SK-N-SH (cell line): ENCODE results near the gene ZNF667. TPM values are rescaled to one million over a fixed set of nuclear protein-coding genes. Genes with fewer than 3 reads are reported as not detected.

Experiments
- CTCF ChIA-PET: fragments of 300-600, 350-600 bp; formaldehyde crosslinking; extraction: SDS; loops from one replicate; lab custom pipeline; 2021; lab: Yijun Ruan, JAX
- POLR2A ChIA-PET: fragments of 350-600 bp; sonication (Branson Sonifier 250); formaldehyde crosslinking; extraction: SDS; loops from one replicate; lab custom pipeline; 2020; ENCODE audit warnings: antibody characterized with exemption, inconsistent platforms; lab: Yijun Ruan, JAX
- DNase-seq: peaks from one replicate; pipeline ENCODE4 v3.0.0; 2012
- H2AFZ ChIP-seq: fragments of 200-600 bp; sonication (generic); 2 replicates; pipeline ENCODE4 v1.8.1; 2016; ENCODE audit warnings: antibody characterized with exemption, mild to moderate bottlenecking, low read depth
- H3F3A ChIP-seq: fragments of 200-600 bp; sonication (generic); replicated peaks from 2 replicates; pipeline ENCODE3; 2016; ENCODE audit warnings: antibody characterized with exemption, mild to moderate bottlenecking; ENCODE audit not compliant: insufficient read depth
- H3K27ac ChIP-seq, 2 experiments: fragments of 200-500 bp in 1 of 2; fragments of 200-600 bp in 1 of 2; sonication (Bioruptor generic) in 1 of 2; sonication (generic), shearing (Covaris generic) in 1 of 2; 2 replicates each; pipeline versions ENCODE4 v1.5.1 to v1.6.1; 2014 to 2016; ENCODE audit warnings: low read depth in 2 of 2, inconsistent platforms in 1 of 2, low read length in 1 of 2, mild to moderate bottlenecking in 1 of 2, mixed read lengths in 1 of 2
- H3K27me3 ChIP-seq: fragments of 200-600 bp; sonication (generic), shearing (Covaris generic); 2 replicates; pipeline ENCODE4 v1.6.1; 2016; ENCODE audit warnings: mixed run types; ENCODE audit not compliant: insufficient read depth
- H3K36me3 ChIP-seq, 2 experiments: fragments of 200-500 bp in 1 of 2; fragments of 200-600 bp in 1 of 2; sonication (Bioruptor generic) in 1 of 2; sonication (generic) in 1 of 2; replicated peaks in 1 of 2; 2 replicates each; pipeline versions ENCODE3 to v1.5.1; 2014 to 2016; ENCODE audit warnings: low read length in 1 of 2, mild to moderate bottlenecking in 1 of 2; ENCODE audit not compliant: insufficient read depth in 2 of 2, control insufficient read depth in 1 of 2
- H3K4me1 ChIP-seq, 2 experiments: fragments of 200-500 bp in 1 of 2; fragments of 200-600 bp in 1 of 2; sonication (Bioruptor generic) in 1 of 2; sonication (generic), shearing (Covaris generic) in 1 of 2; 2 replicates each; pipeline versions ENCODE4 v1.5.1 to v1.6.1; 2014 to 2016; ENCODE audit warnings: low read depth in 1 of 2, low read length in 1 of 2, mixed run types in 1 of 2; ENCODE audit not compliant: insufficient read depth in 2 of 2, control insufficient read depth in 1 of 2
- H3K4me2 ChIP-seq: fragments of 200-600 bp; sonication (generic), shearing (Covaris generic); 2 replicates; pipeline ENCODE4 v1.6.1; 2017; ENCODE audit warnings: mixed run types
- H3K4me3 ChIP-seq, 2 experiments: fragments of 200-500 bp in 1 of 2; fragments of 200-600 bp in 1 of 2; sonication (Bioruptor generic) in 1 of 2; sonication (generic), shearing (Covaris generic) in 1 of 2; 2 replicates each; pipeline versions ENCODE4 v1.5.1 to v1.8.1; 2014 to 2016; ENCODE audit warnings: low read depth in 2 of 2, inconsistent platforms in 1 of 2, low read length in 1 of 2, mild to moderate bottlenecking in 1 of 2, mixed read lengths in 1 of 2, moderate library complexity in 1 of 2
- H3K79me2 ChIP-seq: fragments of 200-600 bp; sonication (generic); 2 replicates; pipeline ENCODE4 v1.8.1; 2017; ENCODE audit warnings: mild to moderate bottlenecking; ENCODE audit not compliant: insufficient read depth
- H3K9ac ChIP-seq: fragments of 200-600 bp; sonication (generic); 2 replicates; pipeline ENCODE4 v1.6.1; 2017; ENCODE audit warnings: mixed run types
- H3K9me2 ChIP-seq: fragments of 200-600 bp; sonication (generic); 2 replicates; pipeline ENCODE4 v1.6.1; 2017; ENCODE audit warnings: mixed run types
- H3K9me3 ChIP-seq: fragments of 200-600 bp; sonication (generic); 2 replicates; pipeline ENCODE4 v1.6.1; 2017; ENCODE audit warnings: mixed run types, mild to moderate bottlenecking, moderate library complexity
- H4K20me1 ChIP-seq: fragments of 200-600 bp; sonication (generic); 2 replicates; pipeline ENCODE4 v1.6.1; 2017; ENCODE audit warnings: mild to moderate bottlenecking, mixed run types; ENCODE audit not compliant: insufficient read depth
- CHD2 ChIP-seq: fragments of 150-350 bp; IDR thresholded peaks from 2 replicates; pipeline ENCODE4 v1.6.1; 2018; ENCODE audit warnings: low read length; ENCODE audit not compliant: partially characterized antibody
- ELF1 ChIP-seq: IDR thresholded peaks from 2 replicates; pipeline ENCODE4 v1.4.0; 2012
- EP300 ChIP-seq, 2 experiments: IDR thresholded peaks; 2 replicates each; pipeline versions ENCODE4 v1.4.0 to v1.6.1; 2012; ENCODE audit warnings: borderline replicate concordance in 1 of 2, low read depth in 1 of 2, low read length in 1 of 2
- FOSL2 ChIP-seq: IDR thresholded peaks from 2 replicates; pipeline ENCODE4 v1.4.0; 2012; ENCODE audit warnings: low read depth, mild to moderate bottlenecking, moderate library complexity, borderline replicate concordance
- FOXM1 ChIP-seq: IDR thresholded peaks from 2 replicates; pipeline ENCODE4 v1.4.0; 2012; ENCODE audit warnings: low read depth, mild to moderate bottlenecking
- GATA2 ChIP-seq: sonication (generic); formaldehyde crosslinking; IDR thresholded peaks from 2 replicates; pipeline ENCODE4 v1.5.0; 2020; ENCODE audit warnings: mild to moderate bottlenecking, missing genetic modification reagents
- JUND ChIP-seq: IDR thresholded peaks from 2 replicates; pipeline ENCODE4 v1.4.0; 2012
- MAX ChIP-seq: IDR thresholded peaks from 2 replicates; pipeline ENCODE4 v1.4.0; 2012; ENCODE audit warnings: low read depth
- MEF2A ChIP-seq: IDR thresholded peaks from 2 replicates; pipeline ENCODE4 v1.4.0; 2012; ENCODE audit warnings: low read depth, borderline replicate concordance
- MXI1 ChIP-seq: IDR thresholded peaks from 2 replicates; pipeline ENCODE4 v1.6.1; 2012; ENCODE audit warnings: mild to moderate bottlenecking, low read depth, low read length, improper control_type of control experiment
- NRF1 ChIP-seq: IDR thresholded peaks from 2 replicates; pipeline ENCODE4 v1.6.1; 2012; ENCODE audit warnings: low read depth, mild to moderate bottlenecking, low read length
- RAD21 ChIP-seq: IDR thresholded peaks from 2 replicates; pipeline ENCODE4 v1.6.1; 2012; ENCODE audit warnings: mild to moderate bottlenecking, low read length
- RCOR1 ChIP-seq: fragments of 150-350 bp; IDR thresholded peaks from 2 replicates; pipeline ENCODE4 v1.6.1; 2017; ENCODE audit warnings: antibody characterized with exemption, low read length
- REST ChIP-seq: IDR thresholded peaks from 2 replicates; pipeline ENCODE4 v1.6.1; 2012; ENCODE audit warnings: mild to moderate bottlenecking, low read depth, low read length, moderate library complexity
- RFX5 ChIP-seq: IDR thresholded peaks from 2 replicates; pipeline ENCODE4 v1.6.1; 2012; ENCODE audit warnings: mild to moderate bottlenecking, improper control_type of control experiment, low read length
- SIN3A ChIP-seq: IDR thresholded peaks from 2 replicates; pipeline ENCODE4 v1.6.1; 2012; ENCODE audit warnings: low read depth, mild to moderate bottlenecking, low read length, moderate library complexity, borderline replicate concordance
- SMC3 ChIP-seq: IDR thresholded peaks from 2 replicates; pipeline ENCODE4 v1.6.1; 2012; ENCODE audit warnings: low read depth, low read length, improper control_type of control experiment
- TAF1 ChIP-seq: IDR thresholded peaks from 2 replicates; pipeline ENCODE4 v1.6.1; 2012; ENCODE audit warnings: low read depth, mild to moderate bottlenecking, low read length, moderate library complexity, borderline replicate concordance
- TCF12 ChIP-seq: IDR thresholded peaks from 2 replicates; pipeline ENCODE4 v1.4.0; 2012
- USF2 ChIP-seq: fragments of 150-350 bp; IDR thresholded peaks from 2 replicates; pipeline ENCODE4 v1.6.1; 2017; ENCODE audit warnings: antibody characterized with exemption, low read length, low read depth, borderline replicate concordance
- WGBS: methylation state at CpG from one replicate; pipeline ENCODE4 v1.1.6; 2017; ENCODE audit warnings: low lambda C conversion rate; 5-methylcytosine and 5-hydroxymethylcytosine counted together
- polyA plus RNA-seq, 3 experiments: library from polyadenylated mRNA; depleted of rRNA; stranded (reverse); fragments of >200 nt; gene quantifications; 2 replicates each; pipeline ENCODE4 v1.2.3, GENCODE V29; 2012

ZNF667 gene
- polyA plus RNA-seq, 1 of the 3 experiments (the other 2 are of a cell fraction): 3.2 TPM

- Histone ChIP-seq H3K27me3 (no peaks in the 10 kb centered on the region), H3K4me3 (no peak overlapping the region), H4K20me1 (no peaks in the 10 kb centered on the region), H3F3A (peaks cover 9% of the 10 kb centered on the region), H2AFZ (no peak overlapping the region), H3K4me2 (no peak overlapping the region), H3K79me2 (peaks cover 8% of the 10 kb centered on the region; the same call in 1 of the 2 replicates), H3K27ac (no peak overlapping the region), H3K9ac (no peak overlapping the region), H3K36me3 (peaks cover 11 to 39% of the 10 kb centered on the region in 2 experiments), H3K4me1 (peaks cover 0 to 15% of the 10 kb centered on the region in 2 experiments; a peak in 1 of 4 replicates), H3K9me3 (peaks cover 17% of the 10 kb centered on the region), H3K9me2 (no peaks in the 10 kb centered on the region)
- WGBS: 86% methylated on average over 4 of the region's 4 CpGs
- CTCF ChIA-PET: no interaction called here
- TF ChIP-seq JUND (no peak), TCF12 (no peak), EP300 (IDR thresholded peaks at IDR 0.05; ENCODE audit: borderline replicate concordance in 1 of 2, low read depth in 1 of 2, low read length in 1 of 2) (no peak), RCOR1 (no peak), FOSL2 (no peak), SMC3 (no peak), NRF1 (no peak), FOXM1 (no peak), RFX5 (no peak), RAD21 (no peak), MAX (no peak), MXI1 (no peak), CHD2 (no peak), SIN3A (no peak)
- POLR2A ChIA-PET: no interaction called here
- DNase-seq: no peak
These were observed 76.7 kb downstream of the ZNF667 start for GRCh38 chr19:56400485-56400884.

GRCh38 chr19:56398809-56399208 is 78.3 kb downstream of the ZNF667 start:
- H3K4me2 ChIP-seq: no peak overlapping the region
- peaks cover 17% of the 10 kb centered on the region for H3K9me3 ChIP-seq
- H3K79me2 ChIP-seq: no peaks in the 10 kb centered on the region
- 96% methylated on average over 5 of the region's 5 CpGs for WGBS
- H3K9me2 ChIP-seq: no peaks in the 10 kb centered on the region
- ChIA-PET CTCF (interaction anchor here (0.6 to 1.3 kb wide), 2 partner anchors 30 to 146 kb away, joined by 3 to 5 read pairs; no protein-coding TSS in a partner anchor), POLR2A (no interaction called here)
- peaks cover 0 to 6% of the 10 kb centered on the region in 2 experiments; a peak in 1 of 4 replicates for H3K4me1 ChIP-seq
- H2AFZ ChIP-seq: no peak overlapping the region
- H3K4me3 ChIP-seq: no peak overlapping the region; a peak in 1 of 4 replicates
- DNase-seq: no peak
- H3K27ac ChIP-seq: no peak overlapping the region
- no peaks in the 10 kb centered on the region for H3K27me3 ChIP-seq
- H3F3A ChIP-seq: peaks cover 9% of the 10 kb centered on the region
- H3K36me3 ChIP-seq: peaks cover 11 to 39% of the 10 kb centered on the region in 2 experiments
- TF ChIP-seq MEF2A: no peak
- no peak for TF ChIP-seq FOSL2
- no peak for TF ChIP-seq FOXM1
- no peak for TF ChIP-seq REST
- no peak for TF ChIP-seq CHD2
- no peak for TF ChIP-seq USF2
- TF ChIP-seq RCOR1: no peak
- TF ChIP-seq ELF1: no peak
- TF ChIP-seq GATA2 (CRISPR knock-in tag): no peak
- TF ChIP-seq RAD21: no peak
- no peak for TF ChIP-seq SIN3A
- no peak for TF ChIP-seq TAF1
- no peak for TF ChIP-seq RFX5
- no peaks in the 10 kb centered on the region for H4K20me1 ChIP-seq
- H3K9ac ChIP-seq: no peak overlapping the region
